ENCODE measurements around the gene MS4A10. TPM values are rescaled to one million over a fixed set of nuclear protein-coding genes. Genes with fewer than 3 reads are reported as not detected.

Gene MS4A10
- total and polyA plus RNA-seq, 2 donors (not counting 1 experiment from before 2014, with no cell fraction given), result not detected

DNA sequence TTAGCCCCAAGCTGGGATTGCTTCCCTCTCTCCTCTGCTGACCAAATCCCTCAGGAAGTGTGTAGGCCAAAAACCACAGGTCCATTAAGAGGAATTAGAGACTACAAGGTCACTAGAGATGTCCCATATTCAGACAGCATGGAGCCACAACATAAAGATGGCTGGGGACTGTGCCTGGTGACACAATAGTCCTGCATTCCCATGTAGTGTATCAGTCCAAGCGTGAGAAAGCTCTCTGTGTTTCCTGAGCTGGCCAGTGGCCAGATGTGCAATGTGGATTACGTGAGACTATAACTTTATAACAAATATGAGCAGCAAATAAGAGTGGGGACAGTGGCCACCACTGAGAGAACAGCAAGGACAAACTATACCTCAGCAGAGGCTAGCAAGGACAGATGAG lies 7.6 kb upstream of the MS4A10 start:
- H3K9me3 ChIP-seq (ENCODE audit: control extremely low read depth in 1 of 3, control insufficient read depth in 2 of 3, insufficient read depth in 1 of 3, low read length in 2 of 3), result peaks cover 0 to 2% (median 0%) of the 10 kb centered on the region in 3 donors
- Mint-ChIP-seq H3K4me1 (peaks cover 11% of the 10 kb centered on the region), H3K9me3 (ENCODE audit: insufficient read depth) (no peaks in the 10 kb centered on the region), H3K27ac (no peak overlapping the region), H3K4me3 (no peak overlapping the region), H3K27me3 (peaks cover 4% of the 10 kb centered on the region)
- H3K4me3 ChIP-seq (ENCODE audit: control extremely low read depth in 1 of 5, extremely low read depth in 1 of 5, insufficient read depth in 1 of 5, low read depth in 2 of 5, low read length in 4 of 5), result no peak overlapping the region
- H3K27ac ChIP-seq (ENCODE audit: low read length in 2 of 2), result no peak overlapping the region
- no peak overlapping the region for H3K4me2 ChIP-seq (replicated peaks; ENCODE audit: low read depth, low read length, poor library complexity, severe bottlenecking)
- no peaks in the 10 kb centered on the region for H4K20me1 ChIP-seq (ENCODE audit: control insufficient read depth, insufficient read depth, low read length, poor library complexity, severe bottlenecking)
- intact Hi-C loops (cut with micrococcal nuclease), result no loop called here
- no CpG with 5 or more reads among the region's 2 CpGs for WGBS (ENCODE audit: insufficient coverage)
- H3K9ac ChIP-seq (ENCODE audit: low read length), result no peak overlapping the region
- no peaks in the 10 kb centered on the region for H3K79me2 ChIP-seq (ENCODE audit: control insufficient read depth, insufficient read depth, low read length)
- TF ChIP-seq, protein P1, sequence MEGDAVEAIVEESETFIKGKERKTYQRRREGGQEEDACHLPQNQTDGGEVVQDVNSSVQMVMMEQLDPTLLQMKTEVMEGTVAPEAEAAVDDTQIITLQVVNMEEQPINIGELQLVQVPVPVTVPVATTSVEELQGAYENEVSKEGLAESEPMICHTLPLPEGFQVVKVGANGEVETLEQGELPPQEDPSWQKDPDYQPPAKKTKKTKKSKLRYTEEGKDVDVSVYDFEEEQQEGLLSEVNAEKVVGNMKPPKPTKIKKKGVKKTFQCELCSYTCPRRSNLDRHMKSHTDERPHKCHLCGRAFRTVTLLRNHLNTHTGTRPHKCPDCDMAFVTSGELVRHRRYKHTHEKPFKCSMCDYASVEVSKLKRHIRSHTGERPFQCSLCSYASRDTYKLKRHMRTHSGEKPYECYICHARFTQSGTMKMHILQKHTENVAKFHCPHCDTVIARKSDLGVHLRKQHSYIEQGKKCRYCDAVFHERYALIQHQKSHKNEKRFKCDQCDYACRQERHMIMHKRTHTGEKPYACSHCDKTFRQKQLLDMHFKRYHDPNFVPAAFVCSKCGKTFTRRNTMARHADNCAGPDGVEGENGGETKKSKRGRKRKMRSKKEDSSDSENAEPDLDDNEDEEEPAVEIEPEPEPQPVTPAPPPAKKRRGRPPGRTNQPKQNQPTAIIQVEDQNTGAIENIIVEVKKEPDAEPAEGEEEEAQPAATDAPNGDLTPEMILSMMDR (IDR thresholded peaks at IDR 0.05), result no peak
- TF ChIP-seq EZH2 (IDR thresholded peaks at IDR 0.05; ENCODE audit: borderline replicate concordance, insufficient read depth, low read depth, low read length, poor library complexity, severe bottlenecking), result no peak
- ATAC-seq (ENCODE audit: low read depth) (no peak), DNase-seq (no peak)
- H3K4me1 ChIP-seq (ENCODE audit: control insufficient read depth in 2 of 2, insufficient read depth in 2 of 2, low read length in 2 of 2), result peaks cover 3 to 11% of the 10 kb centered on the region in 2 donors
- ChIA-PET POLR2A (interaction anchor here (0.6 kb wide), 1 partner anchor 424 kb away, joined by 8 read pairs; no protein-coding TSS in a partner anchor), CTCF (interaction anchor here (0.6 to 9.5 kb wide), 9 partner anchors 8 to 512 kb away, joined by 3 to 102 read pairs (median 4); no protein-coding TSS in a partner anchor)
- no peak overlapping the region for H2AFZ ChIP-seq (ENCODE audit: insufficient read depth, low read depth, low read length, poor library complexity, severe bottlenecking)
- H3K27me3 ChIP-seq (replicated peaks in 1 of 4; ENCODE audit: control extremely low read depth in 1 of 4, control insufficient read depth in 3 of 4, insufficient read depth in 4 of 4, low read length in 3 of 4), result no peaks in the 10 kb centered on the region
- H3K36me3 ChIP-seq (replicated peaks in 1 of 2; ENCODE audit: control extremely low read depth in 1 of 2, control insufficient read depth in 1 of 2, extremely low read depth in 1 of 2, insufficient read depth in 2 of 2, low read length in 1 of 2), result no peaks in the 10 kb centered on the region

DNA sequence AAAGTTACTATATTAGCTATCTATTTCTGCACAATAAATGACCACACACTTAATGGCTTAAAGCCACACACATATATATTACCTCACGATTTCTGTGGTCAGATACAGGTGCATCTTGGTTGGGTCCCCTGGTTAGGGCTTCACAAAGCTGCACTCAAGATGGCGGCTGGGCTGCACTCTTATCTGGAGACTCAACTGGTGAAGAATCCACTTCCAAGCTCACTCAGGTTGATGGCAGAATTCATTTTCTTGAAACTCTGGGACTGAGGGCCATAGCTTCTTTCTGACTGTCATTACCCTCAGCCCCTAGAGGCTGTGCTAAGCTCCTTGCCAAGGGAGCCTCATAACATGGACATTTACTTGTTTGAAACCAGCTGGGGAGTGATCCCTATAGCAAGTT lies 5.1 kb upstream of the MS4A10 start:
- Histone ChIP-seq H3K27me3 (replicated peaks in 1 of 4; ENCODE audit: control extremely low read depth in 1 of 4, control insufficient read depth in 3 of 4, insufficient read depth in 4 of 4, low read length in 3 of 4) (no peaks in the 10 kb centered on the region), H3K4me1 (ENCODE audit: control insufficient read depth in 2 of 2, insufficient read depth in 2 of 2, low read length in 2 of 2) (peaks cover 0 to 7% of the 10 kb centered on the region in 2 donors), H3K9me3 (ENCODE audit: control extremely low read depth in 1 of 3, control insufficient read depth in 2 of 3, insufficient read depth in 1 of 3, low read length in 2 of 3) (no peaks in the 10 kb centered on the region), H3K4me3 (ENCODE audit: control extremely low read depth in 1 of 5, extremely low read depth in 1 of 5, insufficient read depth in 1 of 5, low read depth in 2 of 5, low read length in 4 of 5) (no peak overlapping the region), H4K20me1 (ENCODE audit: control insufficient read depth, insufficient read depth, low read length, poor library complexity, severe bottlenecking) (no peaks in the 10 kb centered on the region), H2AFZ (ENCODE audit: insufficient read depth, low read depth, low read length, poor library complexity, severe bottlenecking) (no peak overlapping the region), H3K79me2 (ENCODE audit: control insufficient read depth, insufficient read depth, low read length) (no peaks in the 10 kb centered on the region), H3K36me3 (replicated peaks in 1 of 2; ENCODE audit: control extremely low read depth in 1 of 2, control insufficient read depth in 1 of 2, extremely low read depth in 1 of 2, insufficient read depth in 2 of 2, low read length in 1 of 2) (no peaks in the 10 kb centered on the region), H3K4me2 (replicated peaks; ENCODE audit: low read depth, low read length, poor library complexity, severe bottlenecking) (no peak overlapping the region), H3K9ac (ENCODE audit: low read length) (no peak overlapping the region), H3K27ac (ENCODE audit: low read length in 2 of 2) (no peak overlapping the region)
- ChIA-PET POLR2A (no interaction called here), CTCF (interaction anchor here (1.0 to 9.5 kb wide), 3 partner anchors 11 to 16 kb away, joined by 3 to 102 read pairs (median 6); no protein-coding TSS in a partner anchor)
- peaks cover 4% of the 10 kb centered on the region for H3K27me3 Mint-ChIP-seq
- no peak for DNase-seq
- ATAC-seq (ENCODE audit: low read depth), result no peak
- H3K27ac Mint-ChIP-seq, result no peak overlapping the region
- 96% methylated on average over 2 of the region's 2 CpGs for WGBS (ENCODE audit: insufficient coverage)
- no peaks in the 10 kb centered on the region for H3K9me3 Mint-ChIP-seq (ENCODE audit: insufficient read depth)
- peaks cover 5% of the 10 kb centered on the region for H3K4me1 Mint-ChIP-seq
- intact Hi-C loops (cut with micrococcal nuclease), result no loop called here
- TF ChIP-seq, protein P1 (IDR thresholded peaks at IDR 0.05), result no peak
- TF ChIP-seq EZH2 (IDR thresholded peaks at IDR 0.05; ENCODE audit: borderline replicate concordance, insufficient read depth, low read depth, low read length, poor library complexity, severe bottlenecking), result no peak
- no peak overlapping the region for H3K4me3 Mint-ChIP-seq

Data from B cell (primary cell).